22Rv1 (cell line): Measurements from ENCODE around the gene HPCA.

Experiments used
- CTCF ChIP-seq: fragments of 450-650 bp; IDR thresholded peaks from 2 replicates; pipeline ENCODE4 v1.5.1; 2017; ENCODE audit warnings: mild to moderate bottlenecking
- ZFX ChIP-seq: fragments of 450-650 bp; IDR thresholded peaks from 2 replicates; pipeline ENCODE4 v1.6.1; 2017; ENCODE audit warnings: antibody characterized with exemption, borderline replicate concordance

DNA sequence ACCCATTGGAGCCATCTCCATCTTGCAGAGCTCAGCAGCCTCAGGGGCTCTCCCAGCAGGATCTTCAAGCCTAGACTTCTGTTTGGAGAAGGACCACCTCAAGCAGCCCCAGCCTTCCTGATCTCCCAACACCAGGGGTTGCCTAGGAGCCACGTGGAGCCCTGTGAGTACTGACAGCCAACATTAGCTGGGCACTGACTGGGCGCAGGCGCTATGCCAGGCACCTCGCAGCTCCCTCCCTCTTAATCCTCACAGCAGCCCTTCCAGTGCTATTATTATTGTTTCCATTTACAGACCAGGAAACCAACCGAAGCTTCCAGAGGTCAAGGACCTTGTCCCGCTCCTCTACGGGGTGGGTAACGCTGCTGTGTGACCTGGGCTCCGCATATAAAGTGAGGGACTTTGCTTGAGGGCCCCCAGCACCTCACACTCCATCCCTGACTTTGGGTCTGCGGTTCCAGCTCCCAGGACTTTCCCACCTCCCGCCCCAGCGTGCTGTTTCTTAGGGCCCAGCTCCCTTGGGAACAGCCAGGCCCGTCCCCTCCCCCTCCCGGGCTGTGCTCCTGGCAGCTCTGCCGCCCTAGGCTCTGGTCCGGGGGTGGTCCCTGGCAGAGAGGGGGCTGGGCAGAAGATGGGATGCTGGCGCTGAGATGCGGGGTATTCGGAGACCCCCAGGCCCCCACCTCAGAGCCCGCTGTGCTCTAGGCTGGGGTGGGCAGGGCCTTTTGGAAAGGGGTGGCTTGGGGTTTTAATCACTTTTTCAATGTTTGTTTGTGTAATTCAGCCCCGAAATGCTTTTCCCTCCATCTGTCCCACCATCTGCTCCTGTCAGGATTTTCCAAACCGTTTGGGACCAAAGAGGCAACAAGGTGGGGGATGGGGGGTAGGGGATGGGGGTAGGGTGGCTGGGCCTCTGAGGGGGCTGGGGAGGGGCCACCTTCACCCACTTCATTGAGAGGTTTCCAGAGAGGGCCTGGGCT lies 4.1 kb upstream of the HPCA start:
- TF ChIP-seq CTCF (no peak), ZFX (no peak)
